K562 (cell line): ENCODE data around the gene SLC10A4. TPM values are rescaled to one million over a fixed set of nuclear protein-coding genes. Genes with fewer than 3 reads are reported as not detected.
A peak's percentile ranks its signal among the peaks of the same experiment; 100 is the strongest.

Experiments used
- ATAC-seq: fragments of 200-7000 bp; cut with Tn5 transposase; 3 replicates; pipeline ENCODE4 v1.9.1; 2020; ENCODE audit warnings: moderate library complexity
- BruUV-seq: library from RNA; stranded (reverse); fragments of 400-500 nt; replicated peaks from 2 replicates; lab custom pipeline; 2021; lab: Mats Ljungman, UMichigan
- CTCF ChIA-PET: fragments of 300-600 bp; formaldehyde crosslinking; extraction: SDS; loops from one replicate; lab custom pipeline; 2021; ENCODE audit warnings: low intra/inter-chr PET ratio; lab: Yijun Ruan, JAX
- POLR2A ChIA-PET: fragments of 300-600, 350-650 bp; sonication (Branson Sonifier 250); formaldehyde crosslinking; extraction: SDS; loops from one replicate; lab custom pipeline; 2021; ENCODE audit warnings: antibody characterized with exemption, inconsistent platforms; lab: Yijun Ruan, JAX
- DNase-seq, 4 experiments: peaks; one replicate each; pipeline versions ENCODE4 v3.0.0 to v3.0.0-alpha.2; 2011 to 2018; ENCODE audit warnings: low spot score in 3 of 4, mixed read lengths in 3 of 4; ENCODE audit errors: extremely low read depth in 1 of 4
- FAIRE-seq: peaks from 2 replicates; lab custom pipeline; 2011; peaks lifted over from hg19 to GRCh38; lab: Jason Lieb, UNC
- H2AFZ ChIP-seq: 2 replicates; pipeline ENCODE4 v1.6.0; 2011; ENCODE audit warnings: low read depth, low read length, control low read depth, inconsistent platforms
- H3K27ac ChIP-seq: fragments of 200-600 bp; 3 replicates; pipeline ENCODE4 v1.8.0; 2011; ENCODE audit warnings: low read depth, mild to moderate bottlenecking, control low read depth, inconsistent platforms, low read length, moderate library complexity, mixed read lengths; ENCODE audit errors: extremely low read depth
- H3K27me3 ChIP-seq, 2 experiments: fragments of 300-600 bp in 1 of 2; 2 replicates in 1 of 2; 3 replicates in 1 of 2; pipeline versions ENCODE4 v1.6.0 to v1.8.0; 2011; ENCODE audit warnings: inconsistent platforms in 2 of 2, low read length in 2 of 2, mild to moderate bottlenecking in 1 of 2, mixed read lengths in 1 of 2, moderate library complexity in 1 of 2; ENCODE audit not compliant: control insufficient read depth in 2 of 2, insufficient read depth in 2 of 2
- H3K36me3 ChIP-seq: fragments of 300-600 bp; 3 replicates; pipeline ENCODE4 v1.8.0; 2011; ENCODE audit warnings: mild to moderate bottlenecking, low read length, inconsistent platforms; ENCODE audit not compliant: control insufficient read depth, insufficient read depth
- H3K4me1 ChIP-seq, 2 experiments: fragments of 200-600 bp in 1 of 2; replicated peaks in 1 of 2; 2 replicates in 1 of 2; 3 replicates in 1 of 2; pipeline versions ENCODE4 v1.5.1 to v1.8.0; 2011; ENCODE audit warnings: inconsistent platforms in 2 of 2, low read length in 2 of 2, mild to moderate bottlenecking in 1 of 2, mixed read lengths in 1 of 2, moderate library complexity in 1 of 2; ENCODE audit not compliant: control insufficient read depth in 2 of 2, insufficient read depth in 2 of 2
- H3K4me2 ChIP-seq: 2 replicates; pipeline ENCODE4 v1.6.1; 2011; ENCODE audit warnings: low read length, control low read depth, inconsistent platforms, mixed read lengths; ENCODE audit not compliant: insufficient read depth
- H3K4me3 ChIP-seq: fragments of 200-600 bp; sonication (generic), shearing (Covaris generic); 2 replicates; pipeline ENCODE4 v1.5.1; 2016; ENCODE audit warnings: control low read depth, inconsistent platforms
- H3K79me2 ChIP-seq: fragments of 200-600 bp; 3 replicates; pipeline ENCODE4 v1.8.0; 2011; ENCODE audit warnings: low read length, inconsistent platforms; ENCODE audit not compliant: control insufficient read depth, insufficient read depth
- H3K9ac ChIP-seq, 2 experiments: 2 replicates each; pipeline versions ENCODE4 v1.6.0 to v1.6.1; 2011; ENCODE audit warnings: low read depth in 2 of 2, low read length in 2 of 2, control low read depth in 1 of 2, inconsistent platforms in 1 of 2, mild to moderate bottlenecking in 1 of 2, mixed read lengths in 1 of 2; ENCODE audit not compliant: insufficient read depth in 1 of 2
- H3K9me1 ChIP-seq: one replicate; pipeline ENCODE4 v1.6.0; 2011; ENCODE audit warnings: inconsistent platforms, mild to moderate bottlenecking, low read length, moderate library complexity; ENCODE audit not compliant: control insufficient read depth, insufficient read depth
- H3K9me3 ChIP-seq: replicated peaks from 2 replicates; pipeline ENCODE4 v1.5.1; 2011; ENCODE audit warnings: low read depth, low read length, inconsistent platforms; ENCODE audit not compliant: control insufficient read depth, insufficient read depth
- H4K20me1 ChIP-seq: replicated peaks from 2 replicates; pipeline ENCODE4 v1.6.1; 2011; ENCODE audit warnings: low read length, inconsistent platforms, mixed read lengths; ENCODE audit not compliant: control insufficient read depth, insufficient read depth
- CBFA2T2 ChIP-seq: fragments of 450-650 bp; conservative IDR thresholded peaks from 2 replicates; pipeline ENCODE4 v1.6.1; 2017; ENCODE audit warnings: mild to moderate bottlenecking
- EGR1 ChIP-seq: fragments of 450-650 bp; conservative IDR thresholded peaks from 2 replicates; pipeline ENCODE4 v1.6.1; 2017; ENCODE audit warnings: mild to moderate bottlenecking
- FOXJ2 ChIP-seq: fragments of 200-800 bp; sonication (Bioruptor generic); IDR thresholded peaks from 2 replicates; pipeline ENCODE4 v1.6.1; 2016; ENCODE audit warnings: missing genetic modification characterization, missing compliant biosample characterization
- KHSRP ChIP-seq: fragments of 450-650 bp; IDR thresholded peaks from 2 replicates; pipeline ENCODE4 v1.6.1; 2017
- KLF16 ChIP-seq: IDR thresholded peaks from 2 replicates; pipeline ENCODE4 v1.6.1; 2016; ENCODE audit warnings: antibody characterized with exemption
- NFIC ChIP-seq: fragments of 450-650 bp; IDR thresholded peaks from 2 replicates; pipeline ENCODE4 v1.6.1; 2017; ENCODE audit warnings: mild to moderate bottlenecking, inconsistent platforms
- NUFIP1 ChIP-seq: fragments of 450-650 bp; IDR thresholded peaks from 2 replicates; pipeline ENCODE4 v1.6.1; 2018; ENCODE audit not compliant: partially characterized antibody
- RNF2 ChIP-seq: sonication (generic); IDR thresholded peaks from 2 replicates; pipeline ENCODE4 v1.6.1; 2016
- SNIP1 ChIP-seq: fragments of 450-650 bp; IDR thresholded peaks from 2 replicates; pipeline ENCODE4 v1.7.1; 2017; ENCODE audit warnings: low read depth, mild to moderate bottlenecking
- STAT5B ChIP-seq: fragments of 250-450 bp; sonication (Bioruptor Pico); IDR thresholded peaks from 2 replicates; pipeline ENCODE4 v1.8.0; 2021; ENCODE audit warnings: mild to moderate bottlenecking, inconsistent platforms
- ZKSCAN8 ChIP-seq: fragments of 200-800 bp; sonication (Bioruptor generic); IDR thresholded peaks from 2 replicates; pipeline ENCODE4 v1.6.1; 2016; ENCODE audit warnings: missing genetic modification characterization, missing compliant biosample characterization
- ZNF133 ChIP-seq: fragments of 250-450 bp; sonication (Bioruptor Pico); IDR thresholded peaks from 2 replicates; pipeline ENCODE4 v1.4.0; 2020; ENCODE audit warnings: mild to moderate bottlenecking
- WGBS: fragments of 100-300 bp; shearing (Covaris generic); methylation state at CpG from one replicate; pipeline ENCODE4 v1.1.6; 2016; ENCODE audit warnings: low coverage, mixed read lengths; ENCODE audit not compliant: insufficient coverage; ENCODE audit errors: missing lambda C conversion rate; 5-methylcytosine and 5-hydroxymethylcytosine counted together
- in situ Hi-C: fragments of 300-500 bp; cut with MboI; formaldehyde crosslinking; loops from 4 replicates; pipeline ENCODE4 v1.15.0; 2018; ENCODE audit warnings: inconsistent platforms, mixed read lengths
- intact Hi-C: fragments of 100-400 bp; cut with micrococcal nuclease; formaldehyde crosslinking; loops from 2 replicates; pipeline ENCODE4 v1.14.2; 2022
- polyA plus RNA-seq, 8 experiments: library from polyadenylated mRNA; depleted of rRNA in 4 of 8; stranded (reverse) in 5 of 8; unstranded in 3 of 8; fragments of >200 nt; fragmentation: Nextera tagmentation in 2 of 8; fragmentation: Illumina TruSeq in 1 of 8; extraction: Ambion mirVana in 2 of 8; extraction: Trizol in 1 of 8; gene quantifications; 2 replicates each; pipeline versions ENCODE4 v1.2.1 to v1.2.3, GENCODE V29; 2011 to 2014; ENCODE audit warnings: inconsistent platforms in 1 of 8, missing spikeins in 1 of 8
- total RNA-seq, 7 experiments: library from RNA; depleted of rRNA in 6 of 7; stranded (reverse); fragments of >200 nt in 6 of 7; fragmentation: Illumina TruSeq in 2 of 7; extraction: Trizol in 2 of 7; gene quantifications; 2 replicates each; pipeline versions ENCODE4 v1.2.1 to v1.2.3, GENCODE V29; 2011 to 2021; ENCODE audit warnings: low replicate concordance in 1 of 7
- TF ChIP-seq, protein P1 (sequence below): fragments of 150-350 bp; conservative IDR thresholded peaks from 2 replicates; pipeline ENCODE4 v1.6.1; 2014; ENCODE audit warnings: low read length
- TF ChIP-seq, protein P2 (sequence below): sonication (generic); formaldehyde crosslinking; IDR thresholded peaks from 2 replicates; pipeline ENCODE4 v1.8.1; 2022; ENCODE audit warnings: missing genetic modification reagents
- TF ChIP-seq, protein P3 (sequence below): IDR thresholded peaks from 2 replicates; pipeline ENCODE4 v1.6.1; 2011; ENCODE audit not compliant: insufficient read length; ENCODE audit errors: extremely low read depth

Gene SLC10A4
- total and polyA plus RNA-seq, 9 of the 15 experiments (the other 6 are each of a cell fraction or from before 2014, with no cell fraction given), result 2.5 to 16.9 (median 9.3) TPM

DNA sequence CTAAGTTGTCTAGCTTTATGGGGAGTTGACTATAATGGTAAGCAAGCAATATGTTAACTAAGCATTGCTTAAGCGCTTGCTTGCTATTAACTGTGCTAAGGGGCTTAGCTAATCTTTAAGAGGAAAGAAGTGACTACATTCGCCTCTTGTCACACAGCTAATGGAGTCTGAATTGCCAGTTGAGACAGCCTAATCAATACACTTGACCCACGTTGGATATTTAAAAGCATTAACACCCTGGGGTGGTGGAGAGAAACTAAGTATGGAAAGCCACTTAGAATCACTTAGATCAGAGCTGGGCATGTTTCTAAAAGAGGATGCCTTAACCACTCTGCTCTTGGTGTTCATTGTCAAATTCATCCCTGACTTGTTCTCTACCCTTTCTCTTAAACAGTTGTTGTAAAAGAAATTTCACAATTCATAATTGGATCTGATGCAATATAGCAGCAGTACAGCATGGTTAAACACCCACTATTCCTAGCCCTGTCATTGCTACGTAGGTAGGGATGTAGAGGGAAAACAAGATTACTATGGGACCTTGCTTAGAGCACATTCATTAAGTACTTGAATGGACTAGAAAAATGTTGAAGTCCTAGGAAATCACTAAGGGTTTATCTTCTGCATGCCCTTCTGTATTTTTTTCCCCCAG, 10.4 kb downstream of the SLC10A4 start (continued):
- TF ChIP-seq, protein P1, sequence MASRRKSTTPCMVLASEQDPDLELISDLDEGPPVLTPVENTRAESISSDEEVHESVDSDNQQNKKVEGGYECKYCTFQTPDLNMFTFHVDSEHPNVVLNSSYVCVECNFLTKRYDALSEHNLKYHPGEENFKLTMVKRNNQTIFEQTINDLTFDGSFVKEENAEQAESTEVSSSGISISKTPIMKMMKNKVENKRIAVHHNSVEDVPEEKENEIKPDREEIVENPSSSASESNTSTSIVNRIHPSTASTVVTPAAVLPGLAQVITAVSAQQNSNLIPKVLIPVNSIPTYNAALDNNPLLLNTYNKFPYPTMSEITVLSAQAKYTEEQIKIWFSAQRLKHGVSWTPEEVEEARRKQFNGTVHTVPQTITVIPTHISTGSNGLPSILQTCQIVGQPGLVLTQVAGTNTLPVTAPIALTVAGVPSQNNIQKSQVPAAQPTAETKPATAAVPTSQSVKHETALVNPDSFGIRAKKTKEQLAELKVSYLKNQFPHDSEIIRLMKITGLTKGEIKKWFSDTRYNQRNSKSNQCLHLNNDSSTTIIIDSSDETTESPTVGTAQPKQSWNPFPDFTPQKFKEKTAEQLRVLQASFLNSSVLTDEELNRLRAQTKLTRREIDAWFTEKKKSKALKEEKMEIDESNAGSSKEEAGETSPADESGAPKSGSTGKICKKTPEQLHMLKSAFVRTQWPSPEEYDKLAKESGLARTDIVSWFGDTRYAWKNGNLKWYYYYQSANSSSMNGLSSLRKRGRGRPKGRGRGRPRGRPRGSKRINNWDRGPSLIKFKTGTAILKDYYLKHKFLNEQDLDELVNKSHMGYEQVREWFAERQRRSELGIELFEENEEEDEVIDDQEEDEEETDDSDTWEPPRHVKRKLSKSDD, result no peak
- TF ChIP-seq KHSRP (no peak), RNF2 (no peak), KLF16 (no peak), SNIP1 (no peak), FOXJ2 (tag) (no peak)
- TF ChIP-seq, protein P2, sequence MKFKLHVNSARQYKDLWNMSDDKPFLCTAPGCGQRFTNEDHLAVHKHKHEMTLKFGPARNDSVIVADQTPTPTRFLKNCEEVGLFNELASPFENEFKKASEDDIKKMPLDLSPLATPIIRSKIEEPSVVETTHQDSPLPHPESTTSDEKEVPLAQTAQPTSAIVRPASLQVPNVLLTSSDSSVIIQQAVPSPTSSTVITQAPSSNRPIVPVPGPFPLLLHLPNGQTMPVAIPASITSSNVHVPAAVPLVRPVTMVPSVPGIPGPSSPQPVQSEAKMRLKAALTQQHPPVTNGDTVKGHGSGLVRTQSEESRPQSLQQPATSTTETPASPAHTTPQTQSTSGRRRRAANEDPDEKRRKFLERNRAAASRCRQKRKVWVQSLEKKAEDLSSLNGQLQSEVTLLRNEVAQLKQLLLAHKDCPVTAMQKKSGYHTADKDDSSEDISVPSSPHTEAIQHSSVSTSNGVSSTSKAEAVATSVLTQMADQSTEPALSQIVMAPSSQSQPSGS, result no peak

DNA sequence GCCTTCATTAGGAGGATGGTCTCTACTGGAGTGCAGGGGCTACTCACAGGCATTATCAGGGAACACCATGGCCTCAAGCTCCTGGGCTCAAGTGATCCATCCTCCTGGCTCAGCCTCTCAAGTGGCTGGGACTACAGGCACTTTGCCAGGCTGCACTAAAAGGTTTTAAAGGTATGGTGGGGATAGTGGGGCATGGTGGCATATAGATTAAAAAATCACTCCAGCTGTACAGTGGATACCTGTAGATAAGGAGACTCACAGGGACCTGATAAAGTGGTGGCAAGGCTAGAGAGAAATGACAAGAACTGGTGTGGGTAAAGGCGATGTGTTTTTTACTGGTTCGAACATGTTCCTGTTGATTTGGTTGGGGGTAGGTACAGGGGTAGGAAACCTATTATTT, 12.8 kb downstream of the SLC10A4 start:
- Histone ChIP-seq H2AFZ (no peak overlapping the region), H3K9me1 (no peaks in the 10 kb centered on the region), H3K4me2 (no peak overlapping the region), H3K9me3 (no peaks in the 10 kb centered on the region), H3K27me3 (no peaks in the 10 kb centered on the region), H3K36me3 (peaks cover 83% of the 10 kb centered on the region; the same call in 2 of the 3 replicates), H3K4me3 (no peak overlapping the region), H3K79me2 (no peaks in the 10 kb centered on the region), H3K27ac (no peak overlapping the region), H3K9ac (no peak overlapping the region; a peak in 1 of 4 replicates), H4K20me1 (no peaks in the 10 kb centered on the region), H3K4me1 (no peaks in the 10 kb centered on the region; a peak in 1 of 5 replicates)
- BruUV-seq, result TSS peak; percentile 26
- FAIRE-seq (no peak), ATAC-seq (peak; percentile 36; the same call in 2 of the 3 replicates), DNase-seq (no peak)
- in situ Hi-C loops, result no loop called here
- CTCF ChIA-PET, result no interaction called here
- 50% methylated on average over 2 of the region's 2 CpGs for WGBS
- intact Hi-C loops, result no loop called here
- POLR2A ChIA-PET, result interaction anchor here (0.6 to 1.5 kb wide), 3 partner anchors 9 to 18 kb away, joined by 3 to 4 read pairs (median 4); no protein-coding TSS in a partner anchor
- no peak for TF ChIP-seq EGR1
- TF ChIP-seq ZNF133 (CRISPR knock-in tag), result no peak
- TF ChIP-seq, protein P3, sequence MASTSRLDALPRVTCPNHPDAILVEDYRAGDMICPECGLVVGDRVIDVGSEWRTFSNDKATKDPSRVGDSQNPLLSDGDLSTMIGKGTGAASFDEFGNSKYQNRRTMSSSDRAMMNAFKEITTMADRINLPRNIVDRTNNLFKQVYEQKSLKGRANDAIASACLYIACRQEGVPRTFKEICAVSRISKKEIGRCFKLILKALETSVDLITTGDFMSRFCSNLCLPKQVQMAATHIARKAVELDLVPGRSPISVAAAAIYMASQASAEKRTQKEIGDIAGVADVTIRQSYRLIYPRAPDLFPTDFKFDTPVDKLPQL, result no peak
- TF ChIP-seq, protein P1, result no peak
- no peak for TF ChIP-seq NUFIP1
- peak; percentile 44; the same call in 1 of the 2 replicates for TF ChIP-seq CBFA2T2
- 0 out of 2 replicates have a peak, but pooled peaks have one; percentile 7 for TF ChIP-seq NFIC
- TF ChIP-seq STAT5B (CRISPR knock-in tag), result no peak
- TF ChIP-seq ZKSCAN8 (CRISPR knock-in tag), result no peak
